ENCODE measurements around the gene TBCA. TPM values are rescaled to one million over a fixed set of nuclear protein-coding genes. Genes with fewer than 3 reads are reported as not detected.

TBCA gene
- total and polyA plus RNA-seq, 2 donors (not counting 3 experiments of a cell fraction or from before 2014, with no cell fraction given), result 48.2 to 206 TPM

- intact Hi-C loops (cut with micrococcal nuclease), result no loop called here
- H4K20me1 ChIP-seq (replicated peaks; ENCODE audit: control insufficient read depth, extremely low read depth, insufficient read depth, low read length), result no peaks in the 10 kb centered on the region
- no peak overlapping the region for H3K4me2 ChIP-seq (ENCODE audit: insufficient read depth, low read length)
- H3K4me1 ChIP-seq (ENCODE audit: control insufficient read depth, extremely low read depth, insufficient read depth, low read length), result peaks cover 10% of the 10 kb centered on the region
- no peaks in the 10 kb centered on the region for H3K27me3 ChIP-seq (ENCODE audit: control insufficient read depth in 2 of 2, insufficient read depth in 2 of 2, low read length in 2 of 2)
- DNase-seq (ENCODE audit: low read depth, low spot score), result no peak
- no peaks in the 10 kb centered on the region for H3K36me3 ChIP-seq (ENCODE audit: control insufficient read depth in 2 of 2, extremely low read depth in 1 of 2, insufficient read depth in 2 of 2, low read length in 2 of 2)
- no peaks in the 10 kb centered on the region for H3K9me1 ChIP-seq (replicated peaks; ENCODE audit: control insufficient read depth, extremely low read depth, insufficient read depth, low read length)
- H3K27ac ChIP-seq (ENCODE audit: insufficient read depth, low read depth, low read length), result no peak overlapping the region
- peaks cover 74% of the 10 kb centered on the region for H3K79me2 ChIP-seq (ENCODE audit: control insufficient read depth, insufficient read depth, low read length)
- CTCF ChIA-PET, result interaction anchor here (0.6 to 1.1 kb wide), 3 partner anchors 8 to 39 kb away, joined by 3 read pairs; no protein-coding TSS in a partner anchor
- no peak for FAIRE-seq
- H3K4me3 ChIP-seq (replicated peaks in 1 of 3; ENCODE audit: insufficient read depth in 1 of 3, low read depth in 1 of 3, low read length in 3 of 3), result no peak overlapping the region
- dilution Hi-C loops (cut with MboI; ENCODE audit: extremely low pct_ligation_motif_present, low sequenced_read_pairs), result no loop called here
- TF ChIP-seq CTCF (IDR thresholded peaks at IDR 0.05; ENCODE audit: extremely low read depth in 1 of 2, insufficient read depth in 1 of 2, low read depth in 1 of 2, low read length in 2 of 2) (no peak), MAX (IDR thresholded peaks at IDR 0.05; ENCODE audit: insufficient read depth, insufficient read length) (no peak), POLR2AphosphoS5 (IDR thresholded peaks at IDR 0.05; ENCODE audit: insufficient read depth, low read depth, low read length) (no peak), GATA2 (IDR thresholded peaks at IDR 0.05; ENCODE audit: insufficient read depth, insufficient read length, low read depth, low read length) (no peak), JUN (IDR thresholded peaks at IDR 0.05; ENCODE audit: borderline replicate concordance, insufficient read depth, insufficient read length, low read depth) (no peak), POLR2A (IDR thresholded peaks at IDR 0.05; ENCODE audit: low read depth, low read length) (no peak), MYC (IDR thresholded peaks at IDR 0.05; ENCODE audit: low read depth, low read length) (no peak)
- POLR2A ChIA-PET, result interaction anchor here (1.1 kb wide), 1 partner anchor 26 kb away, joined by 3 read pairs; no protein-coding TSS in a partner anchor
- no peaks in the 10 kb centered on the region for H3K9me3 ChIP-seq (replicated peaks; ENCODE audit: control insufficient read depth, insufficient read depth, low read length)
- no peak overlapping the region for H2AFZ ChIP-seq (ENCODE audit: low read depth, low read length)
- no TSS peak for BruUV-seq (replicated peaks)
- no peak overlapping the region for H3K9ac ChIP-seq (replicated peaks; ENCODE audit: extremely low read depth, insufficient read depth, low read length)
These were observed 28.0 kb downstream of the TBCA start for GRCh38 chr5:77748160-77748559.

Measured in endothelial cell of umbilical vein (primary cell).